Measurements from ENCODE around the gene KAT8. TPM values are rescaled to one million over a fixed set of nuclear protein-coding genes. Genes with fewer than 3 reads are reported as not detected.

KAT8 gene
- total and polyA plus RNA-seq, 2 of the 13 experiments (the other 11 are each of a cell fraction or from before 2014, with no cell fraction given), result 79.0 to 84.2 TPM

DNA sequence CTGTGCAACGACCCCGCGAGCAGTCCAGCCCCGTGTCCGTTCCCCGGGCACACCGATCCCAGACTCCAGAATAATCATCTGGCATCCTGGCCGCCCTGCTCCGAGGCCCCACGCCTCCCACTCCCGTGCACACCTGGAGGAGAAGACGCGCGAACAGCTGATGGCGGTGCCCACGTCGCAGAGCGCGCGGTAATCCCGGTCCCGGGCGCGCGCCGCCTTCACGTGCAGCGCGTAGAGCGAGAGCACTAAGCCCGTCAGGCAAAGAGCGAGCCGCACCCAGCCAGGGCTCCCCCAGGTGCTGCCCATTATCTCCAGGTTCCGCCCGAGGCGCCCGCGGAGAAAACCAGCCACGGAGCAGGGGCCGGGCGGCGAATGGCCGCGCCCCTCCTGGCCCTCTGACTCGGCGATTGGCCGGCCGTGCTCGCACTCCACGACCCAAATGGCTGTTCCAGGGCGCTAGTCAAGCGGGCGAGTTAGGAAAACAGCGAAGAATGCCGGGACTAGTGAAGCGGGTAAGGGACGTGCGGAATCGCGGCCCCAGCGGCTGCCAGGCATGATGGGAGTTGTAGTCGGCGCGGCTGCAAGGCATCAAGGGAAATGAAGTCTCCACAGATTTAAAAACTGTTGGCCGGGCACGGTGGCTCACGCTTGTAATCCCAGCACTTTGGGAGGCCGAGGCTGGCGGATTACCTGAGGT is 22.9 kb upstream of the KAT8 start, which contains the start of gene VKORC1 (continued):
- TF ChIP-seq, protein P1, sequence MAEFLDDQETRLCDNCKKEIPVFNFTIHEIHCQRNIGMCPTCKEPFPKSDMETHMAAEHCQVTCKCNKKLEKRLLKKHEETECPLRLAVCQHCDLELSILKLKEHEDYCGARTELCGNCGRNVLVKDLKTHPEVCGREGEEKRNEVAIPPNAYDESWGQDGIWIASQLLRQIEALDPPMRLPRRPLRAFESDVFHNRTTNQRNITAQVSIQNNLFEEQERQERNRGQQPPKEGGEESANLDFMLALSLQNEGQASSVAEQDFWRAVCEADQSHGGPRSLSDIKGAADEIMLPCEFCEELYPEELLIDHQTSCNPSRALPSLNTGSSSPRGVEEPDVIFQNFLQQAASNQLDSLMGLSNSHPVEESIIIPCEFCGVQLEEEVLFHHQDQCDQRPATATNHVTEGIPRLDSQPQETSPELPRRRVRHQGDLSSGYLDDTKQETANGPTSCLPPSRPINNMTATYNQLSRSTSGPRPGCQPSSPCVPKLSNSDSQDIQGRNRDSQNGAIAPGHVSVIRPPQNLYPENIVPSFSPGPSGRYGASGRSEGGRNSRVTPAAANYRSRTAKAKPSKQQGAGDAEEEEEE (CRISPR knock-in tag; IDR thresholded peaks at IDR 0.05; ENCODE audit: borderline replicate concordance), result no peak
- TF ChIP-seq CCDC6 (CRISPR knock-in tag; IDR thresholded peaks at IDR 0.05) (no peak; the same call in none of the 2 replicates), XRCC5 (optimal IDR thresholded peaks at IDR 0.05; ENCODE audit: low read length) (peak; percentile 75), ZBTB1 (CRISPR knock-in tag; IDR thresholded peaks at IDR 0.05; ENCODE audit: borderline replicate concordance) (0 out of 2 replicates have a peak, but pooled peaks have one; percentile 31), BHLHE40 (IDR thresholded peaks at IDR 0.05; ENCODE audit: low read length) (peak; percentile 14; the same call in 1 of the 2 replicates), ZMYM3 (CRISPR knock-in tag; IDR thresholded peaks at IDR 0.05) (peak; percentile 53), FOXA1 (IDR thresholded peaks at IDR 0.05) (no peak), FOXA1 (CRISPR knock-in tag; IDR thresholded peaks at IDR 0.05) (peak; percentile 47), MIXL1 (CRISPR knock-in tag; IDR thresholded peaks at IDR 0.05) (peak; percentile 70)
- TF ChIP-seq, protein P2, sequence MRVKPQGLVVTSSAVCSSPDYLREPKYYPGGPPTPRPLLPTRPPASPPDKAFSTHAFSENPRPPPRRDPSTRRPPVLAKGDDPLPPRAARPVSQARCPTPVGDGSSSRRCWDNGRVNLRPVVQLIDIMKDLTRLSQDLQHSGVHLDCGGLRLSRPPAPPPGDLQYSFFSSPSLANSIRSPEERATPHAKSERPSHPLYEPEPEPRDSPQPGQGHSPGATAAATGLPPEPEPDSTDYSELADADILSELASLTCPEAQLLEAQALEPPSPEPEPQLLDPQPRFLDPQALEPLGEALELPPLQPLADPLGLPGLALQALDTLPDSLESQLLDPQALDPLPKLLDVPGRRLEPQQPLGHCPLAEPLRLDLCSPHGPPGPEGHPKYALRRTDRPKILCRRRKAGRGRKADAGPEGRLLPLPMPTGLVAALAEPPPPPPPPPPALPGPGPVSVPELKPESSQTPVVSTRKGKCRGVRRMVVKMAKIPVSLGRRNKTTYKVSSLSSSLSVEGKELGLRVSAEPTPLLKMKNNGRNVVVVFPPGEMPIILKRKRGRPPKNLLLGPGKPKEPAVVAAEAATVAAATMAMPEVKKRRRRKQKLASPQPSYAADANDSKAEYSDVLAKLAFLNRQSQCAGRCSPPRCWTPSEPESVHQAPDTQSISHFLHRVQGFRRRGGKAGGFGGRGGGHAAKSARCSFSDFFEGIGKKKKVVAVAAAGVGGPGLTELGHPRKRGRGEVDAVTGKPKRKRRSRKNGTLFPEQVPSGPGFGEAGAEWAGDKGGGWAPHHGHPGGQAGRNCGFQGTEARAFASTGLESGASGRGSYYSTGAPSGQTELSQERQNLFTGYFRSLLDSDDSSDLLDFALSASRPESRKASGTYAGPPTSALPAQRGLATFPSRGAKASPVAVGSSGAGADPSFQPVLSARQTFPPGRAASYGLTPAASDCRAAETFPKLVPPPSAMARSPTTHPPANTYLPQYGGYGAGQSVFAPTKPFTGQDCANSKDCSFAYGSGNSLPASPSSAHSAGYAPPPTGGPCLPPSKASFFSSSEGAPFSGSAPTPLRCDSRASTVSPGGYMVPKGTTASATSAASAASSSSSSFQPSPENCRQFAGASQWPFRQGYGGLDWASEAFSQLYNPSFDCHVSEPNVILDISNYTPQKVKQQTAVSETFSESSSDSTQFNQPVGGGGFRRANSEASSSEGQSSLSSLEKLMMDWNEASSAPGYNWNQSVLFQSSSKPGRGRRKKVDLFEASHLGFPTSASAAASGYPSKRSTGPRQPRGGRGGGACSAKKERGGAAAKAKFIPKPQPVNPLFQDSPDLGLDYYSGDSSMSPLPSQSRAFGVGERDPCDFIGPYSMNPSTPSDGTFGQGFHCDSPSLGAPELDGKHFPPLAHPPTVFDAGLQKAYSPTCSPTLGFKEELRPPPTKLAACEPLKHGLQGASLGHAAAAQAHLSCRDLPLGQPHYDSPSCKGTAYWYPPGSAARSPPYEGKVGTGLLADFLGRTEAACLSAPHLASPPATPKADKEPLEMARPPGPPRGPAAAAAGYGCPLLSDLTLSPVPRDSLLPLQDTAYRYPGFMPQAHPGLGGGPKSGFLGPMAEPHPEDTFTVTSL (CRISPR knock-in tag; IDR thresholded peaks at IDR 0.05; ENCODE audit: borderline replicate concordance), result 0 out of 2 replicates have a peak, but pooled peaks have one; percentile 33
- TF ChIP-seq, protein P3, sequence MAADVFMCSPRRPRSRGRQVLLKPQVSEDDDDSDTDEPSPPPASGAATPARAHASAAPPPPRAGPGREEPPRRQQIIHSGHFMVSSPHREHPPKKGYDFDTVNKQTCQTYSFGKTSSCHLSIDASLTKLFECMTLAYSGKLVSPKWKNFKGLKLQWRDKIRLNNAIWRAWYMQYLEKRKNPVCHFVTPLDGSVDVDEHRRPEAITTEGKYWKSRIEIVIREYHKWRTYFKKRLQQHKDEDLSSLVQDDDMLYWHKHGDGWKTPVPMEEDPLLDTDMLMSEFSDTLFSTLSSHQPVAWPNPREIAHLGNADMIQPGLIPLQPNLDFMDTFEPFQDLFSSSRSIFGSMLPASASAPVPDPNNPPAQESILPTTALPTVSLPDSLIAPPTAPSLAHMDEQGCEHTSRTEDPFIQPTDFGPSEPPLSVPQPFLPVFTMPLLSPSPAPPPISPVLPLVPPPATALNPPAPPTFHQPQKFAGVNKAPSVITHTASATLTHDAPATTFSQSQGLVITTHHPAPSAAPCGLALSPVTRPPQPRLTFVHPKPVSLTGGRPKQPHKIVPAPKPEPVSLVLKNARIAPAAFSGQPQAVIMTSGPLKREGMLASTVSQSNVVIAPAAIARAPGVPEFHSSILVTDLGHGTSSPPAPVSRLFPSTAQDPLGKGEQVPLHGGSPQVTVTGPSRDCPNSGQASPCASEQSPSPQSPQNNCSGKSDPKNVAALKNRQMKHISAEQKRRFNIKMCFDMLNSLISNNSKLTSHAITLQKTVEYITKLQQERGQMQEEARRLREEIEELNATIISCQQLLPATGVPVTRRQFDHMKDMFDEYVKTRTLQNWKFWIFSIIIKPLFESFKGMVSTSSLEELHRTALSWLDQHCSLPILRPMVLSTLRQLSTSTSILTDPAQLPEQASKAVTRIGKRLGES (CRISPR knock-in tag; IDR thresholded peaks at IDR 0.05; ENCODE audit: borderline replicate concordance), result 0 out of 2 replicates have a peak, but pooled peaks have one; percentile 71
- TF ChIP-seq, protein P4, sequence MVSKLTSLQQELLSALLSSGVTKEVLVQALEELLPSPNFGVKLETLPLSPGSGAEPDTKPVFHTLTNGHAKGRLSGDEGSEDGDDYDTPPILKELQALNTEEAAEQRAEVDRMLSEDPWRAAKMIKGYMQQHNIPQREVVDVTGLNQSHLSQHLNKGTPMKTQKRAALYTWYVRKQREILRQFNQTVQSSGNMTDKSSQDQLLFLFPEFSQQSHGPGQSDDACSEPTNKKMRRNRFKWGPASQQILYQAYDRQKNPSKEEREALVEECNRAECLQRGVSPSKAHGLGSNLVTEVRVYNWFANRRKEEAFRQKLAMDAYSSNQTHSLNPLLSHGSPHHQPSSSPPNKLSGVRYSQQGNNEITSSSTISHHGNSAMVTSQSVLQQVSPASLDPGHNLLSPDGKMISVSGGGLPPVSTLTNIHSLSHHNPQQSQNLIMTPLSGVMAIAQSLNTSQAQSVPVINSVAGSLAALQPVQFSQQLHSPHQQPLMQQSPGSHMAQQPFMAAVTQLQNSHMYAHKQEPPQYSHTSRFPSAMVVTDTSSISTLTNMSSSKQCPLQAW (CRISPR knock-in tag; IDR thresholded peaks at IDR 0.05), result peak; percentile 95
- TF ChIP-seq, protein P5, sequence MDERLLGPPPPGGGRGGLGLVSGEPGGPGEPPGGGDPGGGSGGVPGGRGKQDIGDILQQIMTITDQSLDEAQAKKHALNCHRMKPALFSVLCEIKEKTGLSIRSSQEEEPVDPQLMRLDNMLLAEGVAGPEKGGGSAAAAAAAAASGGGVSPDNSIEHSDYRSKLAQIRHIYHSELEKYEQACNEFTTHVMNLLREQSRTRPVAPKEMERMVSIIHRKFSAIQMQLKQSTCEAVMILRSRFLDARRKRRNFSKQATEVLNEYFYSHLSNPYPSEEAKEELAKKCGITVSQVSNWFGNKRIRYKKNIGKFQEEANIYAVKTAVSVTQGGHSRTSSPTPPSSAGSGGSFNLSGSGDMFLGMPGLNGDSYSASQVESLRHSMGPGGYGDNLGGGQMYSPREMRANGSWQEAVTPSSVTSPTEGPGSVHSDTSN (CRISPR knock-in tag; IDR thresholded peaks at IDR 0.05), result no peak

Data from HepG2 (cell line).